Bronchial epithelial cell (primary cell): ENCODE results near the gene FITM1. TPM values are rescaled to one million over a fixed set of nuclear protein-coding genes. Genes with fewer than 3 reads are reported as not detected.

ENCODE experiments used
- DNase-seq: peaks from one replicate; pipeline ENCODE4 v3.0.0-alpha.2; 2010; ENCODE audit warnings: low read depth
- FAIRE-seq: peaks from 2 replicates; lab custom pipeline; 2011; peaks lifted over from hg19 to GRCh38; lab: Jason Lieb, UNC
- H3K27me3 ChIP-seq: 2 replicates; pipeline ENCODE4 v1.5.1; 2011; ENCODE audit warnings: low read length; ENCODE audit not compliant: control insufficient read depth, insufficient read depth
- H3K36me3 ChIP-seq: 2 replicates; pipeline ENCODE4 v1.5.1; 2011; ENCODE audit warnings: low read length; ENCODE audit not compliant: control insufficient read depth, insufficient read depth
- H3K4me3 ChIP-seq: 2 replicates; pipeline ENCODE4 v1.5.1; 2011; ENCODE audit warnings: mild to moderate bottlenecking, low read depth, low read length, control low read depth
- total RNA-seq: library from RNA; depleted of rRNA; stranded (reverse); fragments of >200 nt; gene quantifications from 2 replicates; pipeline ENCODE4 v1.2.1, GENCODE V29; 2014
- TF ChIP-seq, protein P1 (sequence below): IDR thresholded peaks from 2 replicates; pipeline ENCODE4 v1.5.1; 2011; ENCODE audit warnings: mild to moderate bottlenecking, moderate library complexity, low read length, control low read depth, inconsistent platforms; ENCODE audit not compliant: insufficient read depth, severe bottlenecking

Gene FITM1
- total RNA-seq, 1 donor from 2014 or later = not detected

DNA sequence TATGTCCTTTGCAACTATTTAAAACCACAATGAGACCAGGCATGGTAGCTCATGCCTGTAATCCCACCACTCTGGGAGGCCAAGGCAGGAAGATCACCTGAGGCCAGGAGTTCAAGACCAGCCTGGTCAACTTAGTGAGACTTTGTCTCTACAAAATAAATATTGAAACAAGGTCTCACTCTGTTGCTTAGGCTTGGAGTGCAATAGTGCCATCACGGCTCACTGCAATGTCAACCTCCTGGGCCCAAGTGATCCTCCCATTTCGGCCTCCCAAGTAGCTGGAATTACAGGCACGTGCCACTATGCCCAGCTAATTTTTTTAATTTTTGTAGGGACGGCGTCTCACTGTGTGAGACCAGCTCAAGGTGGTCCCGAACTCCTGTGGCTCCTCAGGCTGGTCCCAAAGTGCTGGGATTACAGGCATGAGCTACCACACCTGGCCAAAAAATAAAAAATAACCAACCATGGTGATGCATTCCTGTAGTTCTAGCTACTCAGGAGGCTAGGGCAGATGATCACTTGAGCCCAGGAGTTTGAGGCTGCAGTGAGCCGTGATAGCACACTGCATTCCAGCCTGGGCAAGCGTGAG lies 955 bp upstream of the FITM1 start:
- TF ChIP-seq, protein P1, sequence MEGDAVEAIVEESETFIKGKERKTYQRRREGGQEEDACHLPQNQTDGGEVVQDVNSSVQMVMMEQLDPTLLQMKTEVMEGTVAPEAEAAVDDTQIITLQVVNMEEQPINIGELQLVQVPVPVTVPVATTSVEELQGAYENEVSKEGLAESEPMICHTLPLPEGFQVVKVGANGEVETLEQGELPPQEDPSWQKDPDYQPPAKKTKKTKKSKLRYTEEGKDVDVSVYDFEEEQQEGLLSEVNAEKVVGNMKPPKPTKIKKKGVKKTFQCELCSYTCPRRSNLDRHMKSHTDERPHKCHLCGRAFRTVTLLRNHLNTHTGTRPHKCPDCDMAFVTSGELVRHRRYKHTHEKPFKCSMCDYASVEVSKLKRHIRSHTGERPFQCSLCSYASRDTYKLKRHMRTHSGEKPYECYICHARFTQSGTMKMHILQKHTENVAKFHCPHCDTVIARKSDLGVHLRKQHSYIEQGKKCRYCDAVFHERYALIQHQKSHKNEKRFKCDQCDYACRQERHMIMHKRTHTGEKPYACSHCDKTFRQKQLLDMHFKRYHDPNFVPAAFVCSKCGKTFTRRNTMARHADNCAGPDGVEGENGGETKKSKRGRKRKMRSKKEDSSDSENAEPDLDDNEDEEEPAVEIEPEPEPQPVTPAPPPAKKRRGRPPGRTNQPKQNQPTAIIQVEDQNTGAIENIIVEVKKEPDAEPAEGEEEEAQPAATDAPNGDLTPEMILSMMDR = no peak
- Histone ChIP-seq H3K36me3 (peaks cover 1% of the 10 kb centered on the region), H3K4me3 (no peak overlapping the region), H3K27me3 (no peaks in the 10 kb centered on the region)
- FAIRE-seq (no peak), DNase-seq (no peak)

DNA sequence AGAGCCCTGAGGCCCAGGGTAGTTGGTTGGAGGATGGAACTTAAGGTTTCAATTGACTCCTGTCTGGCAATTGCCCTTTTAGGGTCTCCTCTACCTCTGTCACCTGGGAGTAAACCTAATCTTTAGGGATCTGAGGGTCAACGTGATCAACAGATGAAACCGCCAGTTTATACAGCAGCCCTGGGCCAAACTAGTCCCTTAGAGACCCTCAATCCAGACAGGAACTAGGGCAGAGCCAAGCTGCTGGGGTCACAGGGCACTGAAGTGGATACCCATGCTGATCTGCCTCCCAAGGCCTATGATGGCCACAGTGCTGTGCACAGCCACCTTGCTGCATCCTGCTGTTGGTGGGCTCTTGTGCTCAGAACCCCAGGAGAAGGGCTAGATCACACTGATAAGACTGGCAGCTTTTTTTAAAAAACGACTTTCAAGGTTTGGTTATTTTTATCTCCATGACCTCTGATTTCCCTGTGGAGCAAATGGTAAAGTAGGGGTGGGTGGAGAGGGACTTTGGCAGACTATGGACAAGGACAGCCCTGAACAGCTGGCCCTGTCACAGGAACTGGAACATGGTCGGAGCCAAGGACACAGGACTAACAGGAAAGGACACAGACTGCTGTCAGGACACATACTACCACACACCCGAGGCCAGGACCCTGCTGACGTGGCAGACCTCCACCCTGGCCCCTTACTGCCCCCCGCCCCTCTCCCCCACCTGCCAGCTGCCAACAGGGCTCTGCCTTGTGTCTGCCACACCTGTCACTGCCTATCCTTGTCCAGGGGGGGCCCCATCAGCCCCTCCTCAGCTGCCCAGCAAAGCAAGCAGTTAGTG lies 474 bp downstream of the FITM1 start:
- no peak for FAIRE-seq
- Histone ChIP-seq H3K36me3 (peaks cover 1% of the 10 kb centered on the region), H3K4me3 (no peak overlapping the region), H3K27me3 (no peaks in the 10 kb centered on the region)
- TF ChIP-seq, protein P1 = no peak
- no peak for DNase-seq

DNA sequence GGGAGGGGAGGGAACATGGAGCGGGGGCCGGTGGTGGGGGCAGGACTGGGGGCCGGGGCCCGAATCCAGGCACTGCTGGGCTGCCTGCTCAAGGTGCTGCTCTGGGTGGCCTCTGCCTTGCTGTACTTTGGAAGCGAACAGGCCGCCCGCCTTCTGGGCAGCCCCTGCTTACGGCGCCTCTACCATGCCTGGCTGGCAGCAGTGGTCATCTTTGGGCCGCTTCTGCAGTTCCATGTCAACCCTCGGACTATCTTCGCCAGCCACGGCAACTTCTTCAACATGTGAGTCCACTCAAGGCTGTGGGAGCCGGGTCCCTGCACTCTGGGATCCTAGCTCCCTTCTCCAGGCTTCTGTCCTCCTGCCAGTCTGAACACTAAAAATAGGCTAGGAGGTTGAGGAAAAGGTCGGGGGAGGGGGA lies 1.1 kb downstream of the FITM1 start:
- Histone ChIP-seq H3K27me3 (no peaks in the 10 kb centered on the region), H3K4me3 (no peak overlapping the region), H3K36me3 (peaks cover 1% of the 10 kb centered on the region)
- TF ChIP-seq, protein P1 = no peak
- DNase-seq (no peak), FAIRE-seq (no peak)

DNA sequence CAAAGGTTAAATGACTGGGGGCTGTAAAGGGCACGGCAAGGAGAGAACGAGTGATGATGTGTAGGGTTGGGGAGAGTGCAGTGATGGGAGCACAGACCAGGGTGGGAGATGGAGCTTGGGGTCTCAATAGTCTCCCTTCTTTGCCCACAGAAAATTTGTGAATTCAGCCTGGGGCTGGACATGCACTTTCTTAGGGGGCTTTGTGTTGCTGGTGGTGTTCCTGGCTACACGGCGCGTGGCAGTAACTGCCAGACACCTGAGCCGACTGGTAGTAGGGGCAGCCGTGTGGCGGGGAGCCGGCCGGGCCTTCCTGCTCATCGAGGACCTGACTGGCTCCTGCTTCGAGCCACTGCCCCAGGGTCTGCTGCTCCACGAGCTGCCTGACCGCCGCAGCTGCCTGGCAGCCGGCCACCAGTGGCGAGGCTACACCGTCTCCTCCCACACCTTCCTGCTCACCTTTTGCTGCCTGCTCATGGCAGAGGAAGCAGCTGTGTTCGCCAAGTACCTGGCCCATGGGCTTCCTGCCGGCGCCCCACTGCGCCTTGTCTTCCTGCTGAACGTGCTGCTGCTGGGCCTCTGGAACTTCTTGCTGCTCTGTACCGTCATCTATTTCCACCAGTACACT lies 1.7 kb downstream of the FITM1 start:
- Histone ChIP-seq H3K27me3 (no peaks in the 10 kb centered on the region), H3K4me3 (no peak overlapping the region), H3K36me3 (peaks cover 1% of the 10 kb centered on the region)
- no peak for DNase-seq
- no peak for FAIRE-seq
- TF ChIP-seq, protein P1 = no peak

DNA sequence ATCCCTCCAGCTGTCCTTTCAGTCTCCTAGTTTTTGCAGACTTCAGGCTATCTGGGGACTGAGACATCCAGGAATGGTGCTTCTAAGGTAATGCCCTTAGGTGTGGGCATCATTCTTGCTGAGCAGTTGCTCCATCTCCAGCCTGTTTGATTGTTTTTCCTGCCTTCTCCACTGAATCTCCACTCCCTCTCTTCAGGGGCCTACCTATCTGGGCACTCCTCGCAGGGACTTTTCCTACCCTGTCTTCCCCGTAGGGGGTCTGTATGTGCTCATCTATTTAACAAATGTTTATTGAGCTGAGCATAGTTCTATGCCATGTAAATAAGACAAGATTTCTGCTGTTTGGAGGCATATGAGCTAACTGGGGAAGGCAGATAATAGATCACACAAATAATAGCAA lies 2.5 kb downstream of the FITM1 start:
- no peaks in the 10 kb centered on the region for H3K27me3 ChIP-seq
- no peak for FAIRE-seq
- H3K36me3 ChIP-seq = peaks cover 3% of the 10 kb centered on the region
- DNase-seq = no peak
- TF ChIP-seq, protein P1 = no peak
- H3K4me3 ChIP-seq = no peak overlapping the region
